CD14-positive monocyte (primary cell): ENCODE results near the gene CFAP299. TPM values are rescaled to one million over a fixed set of nuclear protein-coding genes. Genes with fewer than 3 reads are reported as not detected.

Source experiments
- DNase-seq, 3 donors: peaks; one replicate each; pipeline ENCODE4 v3.0.0-alpha.2; 2011 to 2022
- H2AFZ ChIP-seq: 2 replicates; pipeline ENCODE4 v1.6.0; 2012; ENCODE audit warnings: mild to moderate bottlenecking, low read depth, low read length, inconsistent platforms; ENCODE audit not compliant: insufficient read depth, poor library complexity, severe bottlenecking
- H3K27ac ChIP-seq, 2 donors: 1 replicate in 1 of 2; 2 replicates in 1 of 2; pipeline ENCODE4 v1.5.1; 2012 to 2013; ENCODE audit warnings: low read length in 2 of 2, control low read depth in 1 of 2, inconsistent platforms in 1 of 2, low read depth in 1 of 2, mild to moderate bottlenecking in 1 of 2
- H3K27me3 ChIP-seq, 2 donors: one replicate each; pipeline versions ENCODE4 v1.6.0 to v1.6.1; 2011 to 2013; ENCODE audit warnings: low read length in 2 of 2; ENCODE audit not compliant: control insufficient read depth in 2 of 2, insufficient read depth in 2 of 2
- H3K36me3 ChIP-seq, 2 donors: replicated peaks in 1 of 2; 1 replicate in 1 of 2; 2 replicates in 1 of 2; pipeline versions ENCODE4 v1.5.1 to v1.6.1; 2012 to 2013; ENCODE audit warnings: low read length in 2 of 2, control low read depth in 1 of 2, inconsistent platforms in 1 of 2, mild to moderate bottlenecking in 1 of 2; ENCODE audit not compliant: insufficient read depth in 2 of 2, control insufficient read depth in 1 of 2
- H3K4me1 ChIP-seq, 2 donors: 1 replicate in 1 of 2; 2 replicates in 1 of 2; pipeline versions ENCODE4 v1.5.1 to v1.6.1; 2012 to 2013; ENCODE audit warnings: low read length in 2 of 2, control low read depth in 1 of 2, inconsistent platforms in 1 of 2, mild to moderate bottlenecking in 1 of 2, moderate library complexity in 1 of 2; ENCODE audit not compliant: insufficient read depth in 2 of 2, control insufficient read depth in 1 of 2
- H3K4me2 ChIP-seq: replicated peaks from 2 replicates; pipeline ENCODE3; 2012; ENCODE audit warnings: low read length, moderate library complexity, mild to moderate bottlenecking; ENCODE audit not compliant: poor library complexity, severe bottlenecking; ENCODE audit errors: extremely low read depth
- H3K4me3 ChIP-seq, 3 experiments: fragments of 200-600 bp in 1 of 3; sonication (generic) in 1 of 3; replicated peaks in 1 of 3; 1 replicate in 2 of 3; 2 replicates in 1 of 3; pipeline ENCODE4 v1.5.1; 2011 to 2013; ENCODE audit warnings: low read length in 3 of 3, mild to moderate bottlenecking in 3 of 3, control low read depth in 2 of 3, low read depth in 2 of 3, inconsistent platforms in 1 of 3, moderate library complexity in 1 of 3
- H3K79me2 ChIP-seq: 2 replicates; pipeline ENCODE4 v1.6.0; 2012; ENCODE audit warnings: mild to moderate bottlenecking, control low read depth, inconsistent platforms, low read length, moderate library complexity; ENCODE audit not compliant: insufficient read depth
- H3K9ac ChIP-seq: 2 replicates; pipeline ENCODE4 v1.6.0; 2017; ENCODE audit warnings: low read length, mild to moderate bottlenecking; ENCODE audit not compliant: insufficient read depth, poor library complexity, severe bottlenecking
- H3K9me3 ChIP-seq, 2 donors: replicated peaks in 1 of 2; 1 replicate in 1 of 2; 2 replicates in 1 of 2; pipeline versions ENCODE4 v1.5.1 to v1.6.1; 2012 to 2013; ENCODE audit warnings: low read length in 2 of 2, control low read depth in 1 of 2; ENCODE audit not compliant: control insufficient read depth in 1 of 2, insufficient read depth in 1 of 2
- H4K20me1 ChIP-seq: 2 replicates; pipeline ENCODE4 v1.6.0; 2012; ENCODE audit warnings: mild to moderate bottlenecking, low read length, control low read depth, moderate library complexity; ENCODE audit not compliant: insufficient read depth
- H3K27ac Mint-ChIP-seq, 7 donors: one replicate each; pipeline ENCODE4 v1.8.0; 2020; ENCODE audit warnings: mild to moderate bottlenecking in 7 of 7, mixed read lengths in 7 of 7, moderate library complexity in 6 of 7, inconsistent platforms in 2 of 7
- H3K27me3 Mint-ChIP-seq, 3 donors: one replicate each; pipeline ENCODE4 v1.8.0; 2021 to 2022; ENCODE audit warnings: low read depth in 3 of 3, mild to moderate bottlenecking in 3 of 3, mixed read lengths in 3 of 3, moderate library complexity in 3 of 3, inconsistent platforms in 1 of 3
- H3K36me3 Mint-ChIP-seq, 2 donors: one replicate each; pipeline ENCODE4 v1.8.0; 2020; ENCODE audit warnings: mixed read lengths in 2 of 2, inconsistent platforms in 1 of 2, mild to moderate bottlenecking in 1 of 2
- H3K4me1 Mint-ChIP-seq: one replicate; pipeline ENCODE4 v1.8.0; 2020; ENCODE audit warnings: mild to moderate bottlenecking, mixed read lengths
- H3K4me3 Mint-ChIP-seq, 2 donors: one replicate each; pipeline ENCODE4 v1.8.0; 2020; ENCODE audit warnings: mild to moderate bottlenecking in 2 of 2, mixed read lengths in 2 of 2, moderate library complexity in 1 of 2
- H3K9me3 Mint-ChIP-seq, 7 donors: one replicate each; pipeline ENCODE4 v1.8.0; 2020 to 2022; ENCODE audit warnings: mixed read lengths in 7 of 7, mild to moderate bottlenecking in 6 of 7, moderate library complexity in 6 of 7, inconsistent platforms in 2 of 7
- CTCF ChIP-seq: fragments of 200-600 bp; IDR thresholded peaks from one replicate; pipeline ENCODE4 v1.8.0; 2022; ENCODE audit warnings: antibody characterized with exemption, mild to moderate bottlenecking
- WGBS: methylation state at CpG from one replicate; pipeline ENCODE4 v1.1.5; 2013; ENCODE audit warnings: missing lambda C conversion rate; ENCODE audit not compliant: insufficient coverage; 5-methylcytosine and 5-hydroxymethylcytosine counted together
- intact Hi-C, 2 donors: fragments of 100-400 bp; cut with micrococcal nuclease; formaldehyde crosslinking; loops; one replicate each; pipeline versions ENCODE4 v1.15.0 to v1.15.1; 2023
- polyA plus RNA-seq, 3 donors: library from polyadenylated mRNA; depleted of rRNA in 1 of 3; unstranded in 2 of 3; stranded (reverse) in 1 of 3; fragments of 300-500 nt in 2 of 3; fragments of >200 nt in 1 of 3; fragmentation: Illumina TruSeq in 2 of 3; gene quantifications; 1 replicate in 2 of 3; 2 replicates in 1 of 3; pipeline ENCODE4 v1.2.3, GENCODE V29; 2012 to 2021

Gene CFAP299
- polyA plus RNA-seq, 3 donors = not detected

- Mint-ChIP-seq H3K36me3 (no peaks in the 10 kb centered on the region), H3K4me3 (no peak overlapping the region), H3K9me3 (peaks cover 0 to 11% (median 7%) of the 10 kb centered on the region in 7 donors), H3K27ac (no peak overlapping the region), H3K27me3 (no peaks in the 10 kb centered on the region), H3K4me1 (no peaks in the 10 kb centered on the region)
- no peaks in the 10 kb centered on the region for H3K4me1 ChIP-seq
- H3K4me3 ChIP-seq = no peak overlapping the region
- H3K36me3 ChIP-seq = no peaks in the 10 kb centered on the region
- no peaks in the 10 kb centered on the region for H3K9me3 ChIP-seq
- 97% methylated on average over 6 of the region's 9 CpGs for WGBS
- no peak for TF ChIP-seq CTCF
- H3K27me3 ChIP-seq = no peaks in the 10 kb centered on the region
- no peak overlapping the region for H3K27ac ChIP-seq
- intact Hi-C loops = no loop called here
- H3K79me2 ChIP-seq = no peaks in the 10 kb centered on the region
- H2AFZ ChIP-seq = no peak overlapping the region
- no peak overlapping the region for H3K4me2 ChIP-seq
- no peaks in the 10 kb centered on the region for H4K20me1 ChIP-seq
- H3K9ac ChIP-seq = no peak overlapping the region
- no peak for DNase-seq
These were observed 112.0 kb downstream of the CFAP299 start for GRCh38 chr4:80447493-80447892.

GRCh38 chr4:80448056-80448455 lies 112.5 kb downstream of the CFAP299 start:
- H3K9me3 Mint-ChIP-seq = peaks cover 0 to 10% (median 3%) of the 10 kb centered on the region in 7 donors
- Histone ChIP-seq H3K9ac (no peak overlapping the region), H3K27ac (no peak overlapping the region), H3K9me3 (no peaks in the 10 kb centered on the region), H3K36me3 (no peaks in the 10 kb centered on the region), H2AFZ (no peak overlapping the region), H3K79me2 (no peaks in the 10 kb centered on the region), H3K4me3 (no peak overlapping the region), H3K4me1 (no peaks in the 10 kb centered on the region), H3K4me2 (no peak overlapping the region), H4K20me1 (no peaks in the 10 kb centered on the region), H3K27me3 (no peaks in the 10 kb centered on the region)
- no peak for DNase-seq
- no peak overlapping the region for H3K4me3 Mint-ChIP-seq
- H3K27me3 Mint-ChIP-seq = no peaks in the 10 kb centered on the region
- H3K4me1 Mint-ChIP-seq = no peaks in the 10 kb centered on the region
- H3K36me3 Mint-ChIP-seq = no peaks in the 10 kb centered on the region
- TF ChIP-seq CTCF = no peak
- intact Hi-C loops = no loop called here
- H3K27ac Mint-ChIP-seq = no peak overlapping the region
- no CpG with 5 or more reads among the region's 1 CpG for WGBS
